ENCODE results near the gene HYLS1.

GRCh38 chr11:125923633-125924032 lies 36.2 kb downstream of the HYLS1 start:
- TF ChIP-seq CTCF (conservative IDR thresholded peaks at IDR 0.05 in 1 of 2, IDR thresholded peaks at IDR 0.05 in 1 of 2; ENCODE audit: low read depth in 1 of 2, low read length in 2 of 2) = no peak
- TF ChIP-seq EZH2 (IDR thresholded peaks at IDR 0.05; ENCODE audit: low read length, missing control alignments) = no peak
